ENCODE data around the gene SMIM41.

The SMIM41 gene

DNA sequence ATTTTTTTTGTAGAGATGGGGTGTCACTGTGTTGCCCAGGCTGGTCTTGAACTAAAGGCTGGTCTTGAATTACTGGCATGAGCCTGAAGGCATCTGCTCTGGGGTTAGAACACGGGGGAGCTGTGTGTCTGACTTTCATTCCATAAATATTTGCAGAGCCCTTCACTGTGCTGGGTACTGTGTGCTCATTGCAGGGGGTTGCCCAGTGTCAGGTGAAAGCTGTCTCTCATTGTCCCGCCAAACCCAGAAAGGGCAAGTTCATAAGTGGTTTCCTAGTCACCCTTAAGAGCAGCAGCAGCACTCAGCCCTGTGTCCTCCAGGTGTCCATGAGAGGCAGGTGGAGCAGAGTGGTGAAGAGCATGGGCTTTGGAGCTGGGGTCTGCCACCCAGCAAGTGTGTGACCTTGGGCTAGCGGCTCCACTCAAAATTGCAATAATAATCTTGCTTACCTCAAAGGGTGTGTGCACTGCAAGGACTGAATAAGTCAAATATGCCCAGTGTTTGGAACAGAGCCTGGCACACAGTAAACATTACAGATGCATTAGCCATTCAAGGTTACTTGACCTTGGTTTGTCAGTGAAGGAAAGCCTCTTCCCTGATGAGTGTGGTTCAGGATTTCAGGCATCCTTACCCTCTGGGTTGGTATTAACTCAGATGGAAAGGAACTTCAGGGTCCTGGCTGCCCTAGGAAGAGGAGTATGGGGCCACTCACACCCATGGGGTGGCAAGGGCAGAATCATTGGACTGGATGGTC, 4.4 kb upstream of the SMIM41 start:
- H4K20me1 ChIP-seq (ENCODE audit: control insufficient read depth, insufficient read depth, low read depth, low read length) = peaks cover 7% of the 10 kb centered on the region; the same call in 1 of the 2 replicates
- no peak overlapping the region for H3K4me3 ChIP-seq (ENCODE audit: low read length)
- no peak for TF ChIP-seq EZH2phosphoT487 (IDR thresholded peaks at IDR 0.05; ENCODE audit: borderline replicate concordance, low read length)
- TF ChIP-seq, protein P1, sequence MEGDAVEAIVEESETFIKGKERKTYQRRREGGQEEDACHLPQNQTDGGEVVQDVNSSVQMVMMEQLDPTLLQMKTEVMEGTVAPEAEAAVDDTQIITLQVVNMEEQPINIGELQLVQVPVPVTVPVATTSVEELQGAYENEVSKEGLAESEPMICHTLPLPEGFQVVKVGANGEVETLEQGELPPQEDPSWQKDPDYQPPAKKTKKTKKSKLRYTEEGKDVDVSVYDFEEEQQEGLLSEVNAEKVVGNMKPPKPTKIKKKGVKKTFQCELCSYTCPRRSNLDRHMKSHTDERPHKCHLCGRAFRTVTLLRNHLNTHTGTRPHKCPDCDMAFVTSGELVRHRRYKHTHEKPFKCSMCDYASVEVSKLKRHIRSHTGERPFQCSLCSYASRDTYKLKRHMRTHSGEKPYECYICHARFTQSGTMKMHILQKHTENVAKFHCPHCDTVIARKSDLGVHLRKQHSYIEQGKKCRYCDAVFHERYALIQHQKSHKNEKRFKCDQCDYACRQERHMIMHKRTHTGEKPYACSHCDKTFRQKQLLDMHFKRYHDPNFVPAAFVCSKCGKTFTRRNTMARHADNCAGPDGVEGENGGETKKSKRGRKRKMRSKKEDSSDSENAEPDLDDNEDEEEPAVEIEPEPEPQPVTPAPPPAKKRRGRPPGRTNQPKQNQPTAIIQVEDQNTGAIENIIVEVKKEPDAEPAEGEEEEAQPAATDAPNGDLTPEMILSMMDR (IDR thresholded peaks at IDR 0.05; ENCODE audit: low read depth, low read length, poor library complexity, severe bottlenecking) = no peak
- peaks cover 52% of the 10 kb centered on the region for H3K36me3 ChIP-seq (ENCODE audit: control insufficient read depth, low read length)
- no peaks in the 10 kb centered on the region for H3K9me2 ChIP-seq (replicated peaks; ENCODE audit: control insufficient read depth, low read length)
- H3K4me1 ChIP-seq (ENCODE audit: control insufficient read depth, low read length) = peaks cover 25% of the 10 kb centered on the region
- peaks cover 51% of the 10 kb centered on the region for H3K79me2 ChIP-seq (ENCODE audit: control insufficient read depth, low read length)
- no peak overlapping the region for H3K4me2 ChIP-seq (ENCODE audit: low read length)
- no peaks in the 10 kb centered on the region for H3F3A ChIP-seq (ENCODE audit: control insufficient read depth, insufficient read depth)
- H3K27me3 ChIP-seq (ENCODE audit: control insufficient read depth, low read length) = no peaks in the 10 kb centered on the region
- no peaks in the 10 kb centered on the region for H3K9me3 ChIP-seq (ENCODE audit: control insufficient read depth, insufficient read depth, low read length)
- H3K27ac ChIP-seq (ENCODE audit: low read depth, low read length) = no peak overlapping the region

GRCh38 chr12:52076811-52077210, 2.7 kb upstream of the SMIM41 start:
- Histone ChIP-seq H4K20me1 (ENCODE audit: control insufficient read depth, insufficient read depth, low read depth, low read length) (no peaks in the 10 kb centered on the region), H3K4me3 (ENCODE audit: low read length) (no peak overlapping the region), H3F3A (ENCODE audit: control insufficient read depth, insufficient read depth) (no peaks in the 10 kb centered on the region), H3K27ac (ENCODE audit: low read depth, low read length) (no peak overlapping the region), H3K9me2 (replicated peaks; ENCODE audit: control insufficient read depth, low read length) (no peaks in the 10 kb centered on the region), H3K27me3 (ENCODE audit: control insufficient read depth, low read length) (no peaks in the 10 kb centered on the region), H3K4me1 (ENCODE audit: control insufficient read depth, low read length) (peaks cover 29% of the 10 kb centered on the region), H3K79me2 (ENCODE audit: control insufficient read depth, low read length) (peaks cover 34% of the 10 kb centered on the region), H3K9me3 (ENCODE audit: control insufficient read depth, insufficient read depth, low read length) (no peaks in the 10 kb centered on the region), H3K36me3 (ENCODE audit: control insufficient read depth, low read length) (peaks cover 52% of the 10 kb centered on the region), H3K4me2 (ENCODE audit: low read length) (no peak overlapping the region)
- TF ChIP-seq EZH2phosphoT487 (IDR thresholded peaks at IDR 0.05; ENCODE audit: borderline replicate concordance, low read length) = no peak
- TF ChIP-seq, protein P1 (IDR thresholded peaks at IDR 0.05; ENCODE audit: low read depth, low read length, poor library complexity, severe bottlenecking) = no peak

DNA sequence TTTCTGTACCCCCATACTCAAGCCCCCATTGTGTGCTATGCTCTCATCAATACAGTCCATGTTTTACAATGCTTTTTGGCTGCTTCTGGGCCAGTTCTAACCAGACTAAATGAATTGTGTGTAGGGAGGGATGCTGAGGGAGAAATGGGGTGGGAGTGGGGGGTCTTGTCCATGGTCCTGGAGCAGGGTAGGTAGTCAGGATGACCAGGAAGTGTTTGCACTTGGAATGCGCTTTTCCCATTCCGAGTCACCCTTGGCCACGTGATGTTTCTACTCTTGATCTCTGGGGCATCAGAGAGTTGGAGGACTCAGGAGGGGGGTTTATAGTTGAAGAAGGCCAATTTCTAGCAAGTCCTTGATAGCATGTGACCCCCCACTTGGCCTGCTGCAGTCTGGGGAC, 1.2 kb upstream of the SMIM41 start:
- no peaks in the 10 kb centered on the region for H3K27me3 ChIP-seq (ENCODE audit: control insufficient read depth, low read length)
- H3K27ac ChIP-seq (ENCODE audit: low read depth, low read length) = no peak overlapping the region
- H3K9me2 ChIP-seq (replicated peaks; ENCODE audit: control insufficient read depth, low read length) = no peaks in the 10 kb centered on the region
- no peak for TF ChIP-seq EZH2phosphoT487 (IDR thresholded peaks at IDR 0.05; ENCODE audit: borderline replicate concordance, low read length)
- TF ChIP-seq, protein P1 (IDR thresholded peaks at IDR 0.05; ENCODE audit: low read depth, low read length, poor library complexity, severe bottlenecking) = no peak
- H4K20me1 ChIP-seq (ENCODE audit: control insufficient read depth, insufficient read depth, low read depth, low read length) = 0 out of 2 replicates have a peak, but pooled peaks cover 5% of the 10 kb centered on the region
- H3K4me2 ChIP-seq (ENCODE audit: low read length) = no peak overlapping the region
- H3K4me3 ChIP-seq (ENCODE audit: low read length) = no peak overlapping the region
- peaks cover 46% of the 10 kb centered on the region for H3K36me3 ChIP-seq (ENCODE audit: control insufficient read depth, low read length)
- H3K79me2 ChIP-seq (ENCODE audit: control insufficient read depth, low read length) = peaks cover 22% of the 10 kb centered on the region
- peaks cover 40% of the 10 kb centered on the region for H3K4me1 ChIP-seq (ENCODE audit: control insufficient read depth, low read length)
- no peaks in the 10 kb centered on the region for H3K9me3 ChIP-seq (ENCODE audit: control insufficient read depth, insufficient read depth, low read length)
- no peaks in the 10 kb centered on the region for H3F3A ChIP-seq (ENCODE audit: control insufficient read depth, insufficient read depth)

Measured in DOHH2 (cell line).